Heart right ventricle (tissue), 16 donors: Measurements from ENCODE around the gene GNG13. TPM values are rescaled to one million over a fixed set of nuclear protein-coding genes. Genes with fewer than 3 reads are reported as not detected.
A peak's percentile ranks its signal among the peaks of the same experiment; 100 is the strongest.

Source experiments
- ATAC-seq, 8 donors: fragments of 200-7000 bp; cut with Tn5 transposase; one replicate each; pipeline ENCODE4 v1.9.1; 2020; ENCODE audit warnings: mild to moderate bottlenecking in 8 of 8, moderate library complexity in 8 of 8, moderate number of reproducible peaks in 1 of 8
- DNase-seq, 2 donors: peaks; one replicate each; pipeline ENCODE4 v3.0.0-alpha.2; 2020
- H3K27ac ChIP-seq, 10 donors: fragments of 200-600 bp; sonication (generic) in 2 of 10; one replicate each; pipeline versions ENCODE4 v1.5.0 to v1.8.0; 2020 to 2022; ENCODE audit warnings: mild to moderate bottlenecking in 3 of 10
- H3K27me3 ChIP-seq, 7 donors: fragments of 200-600 bp; one replicate each; pipeline ENCODE4 v1.8.0; 2021 to 2022; ENCODE audit warnings: mild to moderate bottlenecking in 2 of 7
- H3K36me3 ChIP-seq, 9 donors: fragments of 200-600 bp; sonication (generic) in 1 of 9; one replicate each; pipeline versions ENCODE4 v1.5.0 to v1.8.0; 2020 to 2022; ENCODE audit warnings: mild to moderate bottlenecking in 2 of 9
- H3K4me1 ChIP-seq, 9 donors: fragments of 200-600 bp; sonication (generic) in 1 of 9; one replicate each; pipeline versions ENCODE4 v1.5.0 to v1.8.0; 2020 to 2022; ENCODE audit warnings: mild to moderate bottlenecking in 4 of 9
- H3K4me3 ChIP-seq, 10 donors: fragments of 200-600 bp; sonication (generic) in 2 of 10; one replicate each; pipeline versions ENCODE4 v1.5.0 to v1.8.0; 2020 to 2022; ENCODE audit warnings: mild to moderate bottlenecking in 7 of 10, moderate library complexity in 2 of 10
- H3K9me3 ChIP-seq, 11 donors: fragments of 200-600 bp in 10 of 11; sonication (generic) in 2 of 11; one replicate each; pipeline versions ENCODE4 v1.5.0 to v1.8.0; 2013 to 2022; ENCODE audit warnings: mild to moderate bottlenecking in 2 of 11, control low read depth in 1 of 11, moderate library complexity in 1 of 11
- WGBS, 2 donors: extraction: QIAGEN DNeasy Blood & Tissue Kit; methylation state at CpG; one replicate each; pipeline ENCODE4 v1.1.7; 2013; ENCODE audit warnings: inconsistent platforms in 1 of 2; 5-methylcytosine and 5-hydroxymethylcytosine counted together
- intact Hi-C, 10 donors: fragments of 100-400 bp; cut with DNase I; formaldehyde crosslinking; loops; one replicate each; pipeline versions ENCODE4 v1.11.1 to v1.14.2; 2022
- long read RNA-seq, 3 donors: library from polyadenylated mRNA; unstranded; transcript quantifications; one replicate each; pipeline ENCODE4 v2.0.0, GENCODE V29; 2020 to 2021
- polyA plus RNA-seq, 2 donors: library from polyadenylated mRNA; stranded (reverse); fragments of 200-250 nt; gene quantifications; one replicate each; pipeline ENCODE4 v1.2.3, GENCODE V29; 2013
- total RNA-seq, 10 donors: library from RNA; stranded (reverse); fragmentation: NEBNext Ultra II Directional in 3 of 10; extraction: Animal tissue kit (Norgen Biotek cat#: 25700) in 3 of 10; gene quantifications; one replicate each; pipeline versions ENCODE4 v1.2.1 to v1.2.4, GENCODE V29; 2021 to 2023
- TF ChIP-seq, protein P1 (sequence below), 9 donors: fragments of 200-600 bp; sonication (generic) in 2 of 9; IDR thresholded peaks; one replicate each; pipeline versions ENCODE4 v1.5.0 to v1.8.0; 2021 to 2022; ENCODE audit warnings: antibody characterized with exemption in 9 of 9, mild to moderate bottlenecking in 5 of 9, moderate library complexity in 1 of 9
- donor health status: Arrhythmogenic right ventricular cardiomyopathy.
- donor health status: ischemic (EF 13 %, LVEDD 7.1; RV severe dilation, severe dysfunction).
- donor health status: healthy with polysubstance abuse.
- donor health status: DM: no; HTN: yes; CAD: no.
- donor health status: DM: no; HTN: no; CAD: no.
- donor health status: ischemic (EF 25% LVEDD 6.9; RV normal size, moderate dysfunction).
- donor health status: ischemic (EF 25% LVEDD 5.7; RV mildly dilated, moderate dysfunction).
- donor health status: healthy.
- donor health status: DM: yes; HTN: yes; CAD: no.
- donor health status: Ischemic cardiomyopathy.
- donor health status: ischemic (EF 35%, LVEDD 5.7; RV mildly dilated, moderate dysfunction).
- donor health status: nonischemic (EF 11% LVEDD 7.7; RV severe dilation, severe dysfunction).
- donor health status: DM: yes; HTN: yes; CAD: no.
- donor health status: PGD.
- donor health status: ischemic (EF 29% LVEDD 5.4; RV normal size, mild dysfunction).
- donor health status: nonischemic (EF 23%, LVEDD 6.1; RV moderate dilation, normal function).

GNG13 gene, protein sequence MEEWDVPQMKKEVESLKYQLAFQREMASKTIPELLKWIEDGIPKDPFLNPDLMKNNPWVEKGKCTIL
- not detected for total RNA-seq
- polyA plus RNA-seq, result not detected
- long read RNA-seq, donor 1, result 0 reads
- long read RNA-seq, donor 2, result 0 reads
- long read RNA-seq, donor 3, result 0 reads

DNA sequence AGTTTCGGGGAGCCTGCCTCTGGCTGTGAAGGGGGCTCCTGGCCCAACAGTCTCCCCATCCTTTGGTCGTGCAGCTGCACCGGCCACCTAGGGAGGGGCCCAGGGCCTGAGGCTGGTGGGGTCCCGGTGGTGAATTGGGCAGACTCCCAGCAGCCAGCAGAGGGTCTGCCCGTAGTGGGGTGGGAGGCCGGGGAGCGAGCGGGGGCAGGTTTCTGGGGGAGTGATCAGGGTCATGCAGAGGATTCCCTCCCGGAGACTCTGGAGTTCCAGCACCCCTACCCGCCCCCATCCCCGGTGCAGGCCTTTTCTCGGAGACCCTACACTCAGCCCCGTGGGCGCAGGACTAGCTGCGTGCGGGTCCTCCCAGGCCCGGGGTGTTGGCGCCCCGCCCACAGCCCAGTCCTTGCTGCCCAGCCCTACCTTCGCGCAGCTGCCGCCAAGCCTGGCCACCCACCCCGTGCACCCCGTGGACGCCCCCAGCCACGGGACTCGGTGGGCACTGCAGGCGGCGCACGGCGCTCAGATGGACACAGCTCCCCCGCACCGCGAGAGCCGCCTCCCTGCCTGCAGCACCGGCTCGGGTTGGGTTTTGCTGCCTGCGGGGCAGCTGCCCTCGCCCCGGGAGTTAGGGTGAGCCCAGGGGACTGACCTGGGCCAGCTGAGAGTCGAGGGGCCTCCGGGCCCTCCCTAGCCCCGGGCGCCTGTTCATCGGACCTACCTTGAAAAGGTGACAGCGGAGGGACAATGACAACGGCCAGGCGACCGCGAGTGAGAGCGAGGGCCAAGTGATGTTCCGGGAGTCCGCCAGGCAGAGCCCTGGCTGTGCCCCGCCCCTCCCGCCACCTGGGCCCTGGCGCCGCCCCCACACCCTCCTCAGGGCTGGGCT, at the start of gene GNG13:
TSS of gene GNG13 (minus strand) at position 787 of the 886 bp plus-strand sequence. CDS start 1,657 bp downstream, outside the sequence.
- Histone ChIP-seq H3K27ac (no peak within 1 kb of the TSS), H3K4me3 (no peak within 1 kb of the TSS), H3K27me3 (peaks cover 0 to 57% (median 48%) of the 10 kb centered on the region in 7 donors), H3K9me3 (no peaks in the 10 kb centered on the region), H3K36me3 (peaks cover 0 to 4% (median 0%) of the 10 kb centered on the region in 9 donors), H3K4me1 (peaks cover 0 to 5% (median 0%) of the 10 kb centered on the region in 9 donors)
- intact Hi-C loops, result loop anchor here in 1 of 10 donors (10.0 kb wide), 1 partner anchor 405 kb away; no protein-coding TSS in a partner anchor
- WGBS, 2 donors, result 4 to 5% methylated on average over 56 to 57 of the region's 57 CpGs
- no peak for DNase-seq
- ATAC-seq, result peak in 1 of 8 donors; percentile 6
- TF ChIP-seq, protein P1, sequence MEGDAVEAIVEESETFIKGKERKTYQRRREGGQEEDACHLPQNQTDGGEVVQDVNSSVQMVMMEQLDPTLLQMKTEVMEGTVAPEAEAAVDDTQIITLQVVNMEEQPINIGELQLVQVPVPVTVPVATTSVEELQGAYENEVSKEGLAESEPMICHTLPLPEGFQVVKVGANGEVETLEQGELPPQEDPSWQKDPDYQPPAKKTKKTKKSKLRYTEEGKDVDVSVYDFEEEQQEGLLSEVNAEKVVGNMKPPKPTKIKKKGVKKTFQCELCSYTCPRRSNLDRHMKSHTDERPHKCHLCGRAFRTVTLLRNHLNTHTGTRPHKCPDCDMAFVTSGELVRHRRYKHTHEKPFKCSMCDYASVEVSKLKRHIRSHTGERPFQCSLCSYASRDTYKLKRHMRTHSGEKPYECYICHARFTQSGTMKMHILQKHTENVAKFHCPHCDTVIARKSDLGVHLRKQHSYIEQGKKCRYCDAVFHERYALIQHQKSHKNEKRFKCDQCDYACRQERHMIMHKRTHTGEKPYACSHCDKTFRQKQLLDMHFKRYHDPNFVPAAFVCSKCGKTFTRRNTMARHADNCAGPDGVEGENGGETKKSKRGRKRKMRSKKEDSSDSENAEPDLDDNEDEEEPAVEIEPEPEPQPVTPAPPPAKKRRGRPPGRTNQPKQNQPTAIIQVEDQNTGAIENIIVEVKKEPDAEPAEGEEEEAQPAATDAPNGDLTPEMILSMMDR (IDR thresholded peaks at IDR 0.05), result no peak

DNA sequence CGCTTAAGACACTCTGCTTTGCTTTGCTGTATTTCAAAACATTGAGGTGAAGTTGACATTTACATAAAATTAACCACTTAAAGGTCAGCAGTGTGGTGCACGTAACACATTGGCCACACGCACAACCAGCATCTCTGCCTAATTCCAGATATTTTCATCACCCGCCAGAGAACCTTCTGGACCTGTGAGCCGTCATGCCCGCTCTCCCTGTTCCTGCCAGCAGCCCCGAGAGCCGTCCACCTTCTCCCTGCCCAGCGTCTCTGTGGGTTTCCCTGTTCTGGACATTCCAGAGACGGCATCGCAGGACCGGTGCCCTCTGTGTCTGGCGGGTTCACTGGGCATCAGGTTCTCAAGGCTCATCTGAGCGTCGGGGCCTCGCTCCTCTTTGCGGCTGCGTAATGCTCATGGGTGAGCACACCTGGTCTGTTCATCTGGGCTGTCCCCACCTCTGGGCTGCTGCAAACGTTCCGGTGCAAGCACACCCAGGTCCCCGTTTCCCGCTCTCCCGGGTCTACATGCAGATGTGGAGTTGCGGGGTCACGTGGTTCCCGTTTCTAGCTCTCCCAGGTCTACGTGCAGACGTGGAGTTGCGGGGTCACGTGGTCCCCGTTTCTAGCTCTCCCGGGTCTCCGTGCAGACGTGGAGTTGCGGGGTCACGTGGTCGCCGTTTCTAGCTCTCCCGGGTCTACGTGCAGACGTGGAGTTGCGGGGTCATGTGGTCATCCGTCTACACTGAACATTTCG, 48.1 kb upstream of the GNG13 start:
- Histone ChIP-seq H3K36me3 (no peaks in the 10 kb centered on the region), H3K27ac (no peak overlapping the region), H3K9me3 (peaks cover 0 to 31% (median 0%) of the 10 kb centered on the region in 11 donors), H3K27me3 (peaks cover 0 to 6% (median 0%) of the 10 kb centered on the region in 7 donors), H3K4me1 (no peaks in the 10 kb centered on the region), H3K4me3 (no peak overlapping the region)
- DNase-seq (no peak), ATAC-seq (no peak)
- intact Hi-C loops, result no loop called here
- 94 to 95% methylated on average over 44 of the region's 44 CpGs for WGBS, 2 donors
- TF ChIP-seq, protein P1 (IDR thresholded peaks at IDR 0.05), result no peak

DNA sequence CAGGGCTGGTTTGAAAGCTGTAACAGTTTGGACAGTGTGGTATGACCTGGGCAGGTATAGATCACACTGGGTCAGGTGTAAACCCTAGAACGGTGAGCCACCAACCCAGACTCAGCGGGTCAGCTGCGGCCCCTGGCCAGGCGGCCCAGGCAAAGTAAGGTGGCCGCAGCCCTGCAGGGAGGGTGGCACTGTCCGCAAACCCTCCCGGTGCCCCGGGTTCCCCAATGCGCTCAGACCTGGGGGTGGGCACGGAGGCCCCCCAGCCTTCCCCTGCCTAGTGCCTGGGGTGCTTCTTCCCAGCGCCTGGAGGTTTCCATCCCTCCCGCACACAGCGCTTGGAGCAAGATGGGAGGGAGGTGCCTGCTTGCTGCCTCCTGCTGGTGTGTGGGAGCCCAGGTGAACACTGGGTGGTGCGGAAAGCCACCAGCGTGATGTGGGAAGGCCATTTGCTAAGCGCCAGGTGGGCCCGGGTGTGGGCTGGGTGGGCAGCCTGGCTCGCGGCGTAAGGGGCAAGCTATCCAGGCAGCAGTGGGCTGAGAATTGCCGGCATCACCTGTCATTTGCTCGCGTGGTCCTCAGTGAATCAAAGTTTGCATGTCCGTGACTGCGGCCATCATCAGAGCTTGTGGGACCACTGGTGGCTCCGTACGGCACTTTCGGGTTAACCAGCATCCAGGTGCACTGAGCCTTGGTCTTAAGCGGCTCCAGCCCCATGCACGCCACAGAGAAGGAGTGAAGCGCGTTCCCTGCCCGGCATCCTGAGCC, 47.3 kb upstream of the GNG13 start:
- ATAC-seq, result peak in 1 of 8 donors; percentile 14
- DNase-seq, result no peak
- WGBS, 2 donors, result 96% methylated on average over 33 of the region's 33 CpGs
- peaks cover 0 to 7% (median 0%) of the 10 kb centered on the region in 7 donors for H3K27me3 ChIP-seq
- no peaks in the 10 kb centered on the region for H3K36me3 ChIP-seq
- H3K4me1 ChIP-seq, result no peaks in the 10 kb centered on the region
- H3K27ac ChIP-seq, result no peak overlapping the region
- H3K4me3 ChIP-seq, result no peak overlapping the region
- intact Hi-C loops, result no loop called here
- TF ChIP-seq, protein P1 (IDR thresholded peaks at IDR 0.05), result no peak
- peaks cover 0 to 31% (median 0%) of the 10 kb centered on the region in 11 donors for H3K9me3 ChIP-seq
